ENCODE measurements around the gene ZNF70.

ZNF70 gene

DNA sequence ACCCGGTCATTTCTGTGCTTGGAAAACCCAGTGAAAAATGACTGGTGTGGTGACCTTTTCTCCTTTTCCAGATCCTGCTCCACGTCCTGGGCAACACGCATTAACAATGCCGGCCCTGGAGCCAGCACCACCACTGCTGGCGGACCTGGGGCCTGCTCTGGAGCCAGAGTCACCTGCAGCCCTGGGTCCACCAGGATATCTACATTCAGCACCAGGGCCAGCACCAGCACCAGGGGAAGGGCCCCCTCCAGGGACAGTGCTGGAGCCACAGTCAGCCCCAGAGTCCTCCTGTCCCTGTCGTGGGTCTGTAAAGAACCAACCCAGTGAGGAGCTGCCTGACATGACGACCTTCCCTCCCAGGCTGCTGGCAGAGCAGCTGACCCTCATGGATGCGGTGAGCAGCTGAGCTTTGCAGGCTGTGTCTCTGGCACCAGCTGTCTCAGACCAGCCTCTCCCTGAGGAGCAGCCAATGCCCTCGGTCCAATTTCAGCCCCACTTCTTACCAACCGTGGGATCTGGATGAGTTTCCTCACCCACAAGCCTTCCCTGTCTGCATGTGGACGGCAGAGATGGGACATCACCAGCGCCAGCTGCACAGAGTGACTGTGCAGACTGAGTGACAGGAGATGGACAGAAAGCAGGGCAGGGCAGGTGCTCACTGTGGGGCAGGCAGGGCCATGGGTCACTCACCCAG is 58.2 kb downstream of the ZNF70 start:
- no peak for DNase-seq (ENCODE audit: low spot score)

DNA sequence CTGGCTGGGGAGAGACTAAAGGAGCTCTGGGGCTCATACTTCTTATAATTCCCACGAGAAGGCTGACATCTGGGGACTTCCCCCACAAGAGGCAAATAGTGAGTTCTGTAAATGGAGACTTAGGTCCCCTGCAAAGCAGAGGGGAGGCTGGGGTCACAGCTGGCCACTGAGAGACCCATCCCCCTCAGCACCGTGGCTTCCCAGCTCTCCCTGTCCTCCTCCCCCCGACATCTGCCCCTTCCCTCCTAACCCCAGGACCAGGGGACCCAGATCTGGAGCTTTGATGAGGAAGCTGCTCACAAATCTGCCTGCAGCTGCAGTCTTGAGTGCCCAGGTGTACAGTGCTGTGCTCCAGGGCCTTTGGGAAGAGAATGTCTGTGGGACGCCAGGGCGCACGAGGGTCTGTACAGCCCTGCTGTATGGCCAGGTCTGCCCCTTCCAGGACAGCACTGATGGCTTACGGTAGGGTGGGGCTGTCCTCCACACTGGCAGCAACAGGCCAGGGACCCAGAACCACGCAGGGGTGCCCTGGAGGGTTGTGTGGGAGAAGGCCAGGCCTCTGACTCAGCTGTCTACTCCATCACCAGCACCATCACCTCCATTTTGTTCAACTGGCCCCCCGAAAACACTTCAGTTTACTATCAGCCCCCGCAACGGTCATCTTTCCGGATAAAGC is 59.0 kb downstream of the ZNF70 start:
- DNase-seq (ENCODE audit: low spot score), result no peak

DNA sequence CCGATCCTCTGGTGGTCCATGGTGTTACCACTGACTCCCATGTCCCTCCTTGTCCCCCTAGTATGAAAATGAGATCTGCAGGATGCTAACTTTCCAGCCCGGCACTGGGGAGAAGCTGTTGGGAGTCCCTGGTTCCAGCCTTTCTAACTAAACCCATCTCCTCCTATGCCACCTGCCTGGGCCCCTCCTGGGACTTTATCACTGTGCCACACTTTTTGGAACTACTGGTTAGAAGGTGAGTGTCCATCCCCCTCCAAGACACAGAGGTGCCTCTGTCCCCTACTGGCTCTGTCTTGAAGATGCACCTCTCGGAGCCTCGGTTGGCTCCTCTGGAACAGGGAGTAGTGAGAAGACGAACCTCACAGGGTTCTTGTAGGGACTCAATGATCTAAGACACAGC is 60.2 kb downstream of the ZNF70 start, which contains the start of gene RGL4:
Gene RGL4 (plus strand): TSS at position 301 of the 400 bp plus-strand sequence. CDS start 1,018 bp downstream, outside the sequence.
- no peak for DNase-seq (ENCODE audit: low spot score)

DNA sequence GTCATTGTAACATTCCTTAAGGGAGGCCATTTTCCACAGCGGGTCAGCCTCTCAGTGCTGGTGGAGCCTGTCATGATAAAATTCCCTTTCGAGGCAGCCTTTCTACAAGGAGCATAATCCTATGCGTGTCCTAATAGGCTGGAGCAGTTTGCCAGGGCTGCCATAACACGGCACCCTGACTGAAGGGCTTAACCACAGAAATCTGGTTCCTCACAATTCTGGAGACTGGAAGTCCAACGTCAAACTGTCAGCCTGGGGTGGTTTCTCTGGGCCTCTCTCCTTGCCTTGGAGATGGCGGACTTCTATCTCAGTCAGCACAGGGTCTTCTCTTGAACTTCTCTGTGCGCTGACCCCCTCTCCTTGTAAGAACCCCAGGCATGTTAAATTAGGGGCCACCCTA is 61.5 kb downstream of the ZNF70 start:
- no peak for DNase-seq (ENCODE audit: low spot score)
